VCaP (cell line): ENCODE data around the gene SPATA6.
"Not testable (repeated sequence)": the region's sequence is repeated elsewhere in the genome, so short reads cannot be mapped to it uniquely, and the experiment has no call there.

ENCODE experiments used
- H3K27ac ChIP-seq: fragments of 450-650 bp; 2 replicates; pipeline ENCODE4 v1.5.1; 2017
- CTCF ChIP-seq: fragments of 450-650 bp; conservative IDR thresholded peaks from 2 replicates; pipeline ENCODE4 v1.5.1; 2017; ENCODE audit warnings: mild to moderate bottlenecking, moderate library complexity

The SPATA6 gene

GRCh38 chr1:48442864-48443619, 29.0 kb downstream of the SPATA6 start:
- TF ChIP-seq CTCF = no peak

GRCh38 chr1:48440786-48441185, 31.2 kb downstream of the SPATA6 start:
- H3K27ac ChIP-seq = not testable (repeated sequence)

More at GRCh38 chr1:48442864-48443619, 29.0 kb downstream of the SPATA6 start:
- H3K27ac ChIP-seq = no peak overlapping the region

- no peak for TF ChIP-seq CTCF
- H3K27ac ChIP-seq = no peak overlapping the region
Observed at GRCh38 chr1:48439380-48439779, 32.6 kb downstream of the SPATA6 start.

- H3K27ac ChIP-seq = not testable (repeated sequence)
Observed at GRCh38 chr1:48437379-48437778, 34.6 kb downstream of the SPATA6 start.

- not testable (repeated sequence) for H3K27ac ChIP-seq
Observed at GRCh38 chr1:48435312-48436002, 36.5 kb downstream of the SPATA6 start.

GRCh38 chr1:48430832-48431231, 41.2 kb downstream of the SPATA6 start:
- no peak for TF ChIP-seq CTCF
- H3K27ac ChIP-seq = no peak overlapping the region

- no peak overlapping the region for H3K27ac ChIP-seq
- TF ChIP-seq CTCF = no peak
Observed at GRCh38 chr1:48422009-48422408, 50.0 kb downstream of the SPATA6 start.

- no peak overlapping the region for H3K27ac ChIP-seq
- no peak for TF ChIP-seq CTCF
Observed at GRCh38 chr1:48418742-48419141, 53.3 kb downstream of the SPATA6 start.

- no peak overlapping the region for H3K27ac ChIP-seq
- TF ChIP-seq CTCF = no peak
Observed at GRCh38 chr1:48415050-48415449, 57.0 kb downstream of the SPATA6 start.
